ENCODE results near the gene EFCAB14. TPM values are rescaled to one million over a fixed set of nuclear protein-coding genes. Genes with fewer than 3 reads are reported as not detected.

Gene EFCAB14
- total and polyA plus RNA-seq, 2 of the 4 experiments (the other 2 are of a cell fraction), result 28.6 to 43.0 TPM

DNA sequence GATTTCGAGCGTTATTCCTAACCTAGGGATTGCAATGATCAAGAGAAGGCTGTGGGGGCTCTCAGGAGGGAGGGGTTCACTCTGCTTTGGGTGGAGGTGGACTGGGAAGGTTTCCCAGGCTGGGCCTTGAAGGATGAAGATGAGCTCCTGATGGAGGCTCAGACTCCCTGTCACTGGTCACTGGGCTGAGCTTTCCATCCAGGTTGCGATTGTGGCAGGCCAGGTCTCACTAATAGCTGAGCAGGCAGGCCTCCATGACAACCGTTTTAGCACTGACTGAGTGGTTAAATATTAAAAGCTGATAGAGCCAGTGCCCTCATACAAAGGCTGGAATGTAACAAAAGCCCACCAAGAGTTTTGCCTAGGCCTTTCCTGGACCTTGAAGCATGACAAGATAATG, 36.2 kb upstream of the EFCAB14 start:
- no peak overlapping the region for H2AFZ ChIP-seq (replicated peaks; ENCODE audit: low read length, poor library complexity)
- in situ Hi-C loops (cut with MboI; ENCODE audit: low sequenced_read_pairs) (no loop called here), dilution Hi-C loops (cut with HindIII; ENCODE audit: low sequenced_read_pairs, unreplicated experiment) (no loop called here), intact Hi-C loops (cut with micrococcal nuclease) (no loop called here)
- DNase-seq, result no peak
- H3K9ac ChIP-seq (ENCODE audit: low read depth, low read length), result no peak overlapping the region
- H2AK9ac ChIP-seq (replicated peaks; ENCODE audit: low read depth, low read length, poor library complexity), result no peak overlapping the region
- H4K5ac ChIP-seq (ENCODE audit: low read depth, low read length), result no peak overlapping the region
- H3K56ac ChIP-seq (ENCODE audit: extremely low read depth, insufficient read depth, low read length), result no peak overlapping the region
- 50% methylated on average over 1 of the region's 4 CpGs; no CpG with 5 or more reads in 1 of the 2 experiments for WGBS, 2 experiments (ENCODE audit: extremely low coverage in 2 of 2, insufficient read length in 1 of 2)
- POLR2A ChIA-PET (ENCODE audit: unreplicated experiment), result no interaction called here
- H3K27me3 ChIP-seq (ENCODE audit: control insufficient read depth, insufficient read depth, low read length), result no peaks in the 10 kb centered on the region
- H4K20me1 ChIP-seq (ENCODE audit: insufficient read depth, low read length), result no peaks in the 10 kb centered on the region
- no peak overlapping the region for H3K14ac ChIP-seq (replicated peaks; ENCODE audit: low read depth, low read length)
- H3K23ac ChIP-seq (ENCODE audit: low read depth, low read length), result no peak overlapping the region
- H3K36me3 ChIP-seq (ENCODE audit: control insufficient read depth, insufficient read depth, low read length), result no peaks in the 10 kb centered on the region
- no peak overlapping the region for H4K91ac ChIP-seq (ENCODE audit: insufficient read depth, low read depth, low read length)
- H4K8ac ChIP-seq (ENCODE audit: low read depth in 2 of 2, low read length in 2 of 2), result no peak overlapping the region
- no peak overlapping the region for H2AK5ac ChIP-seq (ENCODE audit: low read depth, low read length)
- H3K9me3 ChIP-seq (ENCODE audit: control insufficient read depth, insufficient read depth, low read length), result no peaks in the 10 kb centered on the region
- H2BK5ac ChIP-seq (ENCODE audit: low read depth, low read length, poor library complexity, severe bottlenecking), result no peak overlapping the region
- no peak overlapping the region for H3K18ac ChIP-seq (ENCODE audit: low read depth, low read length)
- no peaks in the 10 kb centered on the region for H3K9me1 ChIP-seq (ENCODE audit: insufficient read depth, low read length)
- no peak overlapping the region for H3K4me2 ChIP-seq (ENCODE audit: low read depth, low read length)
- no peaks in the 10 kb centered on the region for H3K4me1 ChIP-seq (ENCODE audit: control insufficient read depth, insufficient read depth, low read length)
- CTCF ChIA-PET, result no interaction called here
- no peak overlapping the region for H3K4me3 ChIP-seq (ENCODE audit: insufficient read depth, low read depth, low read length)
- H2BK20ac ChIP-seq (ENCODE audit: low read depth, low read length), result no peak overlapping the region
- ATAC-seq (ENCODE audit: low read depth), result no peak
- H2BK120ac ChIP-seq (ENCODE audit: low read depth, low read length), result no peak overlapping the region
- no peak overlapping the region for H3K4ac ChIP-seq (ENCODE audit: low read depth, low read length)
- H3K27ac ChIP-seq (ENCODE audit: insufficient read depth, low read length), result no peak overlapping the region
- TF ChIP-seq RAD21 (IDR thresholded peaks at IDR 0.05; ENCODE audit: low read length), result no peak
- no peak for TF ChIP-seq NFE2L2 (IDR thresholded peaks at IDR 0.05; ENCODE audit: low read depth, low read length)
- no peak for TF ChIP-seq RFX5 (IDR thresholded peaks at IDR 0.05; ENCODE audit: low read depth, low read length)
- TF ChIP-seq, protein P1, sequence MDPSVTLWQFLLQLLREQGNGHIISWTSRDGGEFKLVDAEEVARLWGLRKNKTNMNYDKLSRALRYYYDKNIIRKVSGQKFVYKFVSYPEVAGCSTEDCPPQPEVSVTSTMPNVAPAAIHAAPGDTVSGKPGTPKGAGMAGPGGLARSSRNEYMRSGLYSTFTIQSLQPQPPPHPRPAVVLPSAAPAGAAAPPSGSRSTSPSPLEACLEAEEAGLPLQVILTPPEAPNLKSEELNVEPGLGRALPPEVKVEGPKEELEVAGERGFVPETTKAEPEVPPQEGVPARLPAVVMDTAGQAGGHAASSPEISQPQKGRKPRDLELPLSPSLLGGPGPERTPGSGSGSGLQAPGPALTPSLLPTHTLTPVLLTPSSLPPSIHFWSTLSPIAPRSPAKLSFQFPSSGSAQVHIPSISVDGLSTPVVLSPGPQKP (IDR thresholded peaks at IDR 0.05; ENCODE audit: borderline replicate concordance, low read depth, low read length), result no peak
- no peak for TF ChIP-seq MAFK (IDR thresholded peaks at IDR 0.05; ENCODE audit: low read depth, low read length)
- no peak for TF ChIP-seq CHD1 (IDR thresholded peaks at IDR 0.05; ENCODE audit: low read depth, low read length)
- TF ChIP-seq, protein P2, sequence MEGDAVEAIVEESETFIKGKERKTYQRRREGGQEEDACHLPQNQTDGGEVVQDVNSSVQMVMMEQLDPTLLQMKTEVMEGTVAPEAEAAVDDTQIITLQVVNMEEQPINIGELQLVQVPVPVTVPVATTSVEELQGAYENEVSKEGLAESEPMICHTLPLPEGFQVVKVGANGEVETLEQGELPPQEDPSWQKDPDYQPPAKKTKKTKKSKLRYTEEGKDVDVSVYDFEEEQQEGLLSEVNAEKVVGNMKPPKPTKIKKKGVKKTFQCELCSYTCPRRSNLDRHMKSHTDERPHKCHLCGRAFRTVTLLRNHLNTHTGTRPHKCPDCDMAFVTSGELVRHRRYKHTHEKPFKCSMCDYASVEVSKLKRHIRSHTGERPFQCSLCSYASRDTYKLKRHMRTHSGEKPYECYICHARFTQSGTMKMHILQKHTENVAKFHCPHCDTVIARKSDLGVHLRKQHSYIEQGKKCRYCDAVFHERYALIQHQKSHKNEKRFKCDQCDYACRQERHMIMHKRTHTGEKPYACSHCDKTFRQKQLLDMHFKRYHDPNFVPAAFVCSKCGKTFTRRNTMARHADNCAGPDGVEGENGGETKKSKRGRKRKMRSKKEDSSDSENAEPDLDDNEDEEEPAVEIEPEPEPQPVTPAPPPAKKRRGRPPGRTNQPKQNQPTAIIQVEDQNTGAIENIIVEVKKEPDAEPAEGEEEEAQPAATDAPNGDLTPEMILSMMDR (conservative IDR thresholded peaks at IDR 0.05; ENCODE audit: low read depth, low read length), result no peak
- no peak for TF ChIP-seq BHLHE40 (IDR thresholded peaks at IDR 0.05; ENCODE audit: low read depth, low read length)
- no peak for TF ChIP-seq RCOR1 (IDR thresholded peaks at IDR 0.05; ENCODE audit: insufficient replicate concordance, low read length)
- no TSS peak for BruUV-seq (replicated peaks)
- no peak overlapping the region for H2BK15ac ChIP-seq (ENCODE audit: low read depth, low read length)
- no peaks in the 10 kb centered on the region for H3K79me1 ChIP-seq (ENCODE audit: low read depth in 1 of 2, low read length in 2 of 2)

All from IMR-90 (cell line).